IMR-90 (cell line): ENCODE results near the gene GPR39. TPM values are rescaled to one million over a fixed set of nuclear protein-coding genes. Genes with fewer than 3 reads are reported as not detected.

Experiments
- ATAC-seq: fragments of 200-7000 bp; cut with Tn5 transposase; 2 replicates; pipeline ENCODE4 v1.9.1; 2020; ENCODE audit warnings: low read depth, mild to moderate bottlenecking, moderate library complexity
- BruUV-seq: library from RNA; stranded (reverse); fragments of 400-500 nt; replicated peaks from 2 replicates; lab custom pipeline; 2021; lab: Mats Ljungman, UMichigan
- CTCF ChIA-PET: fragments of 300-600 bp; formaldehyde crosslinking; extraction: SDS; loops from one replicate; lab custom pipeline; 2021; ENCODE audit warnings: antibody characterized with exemption; lab: Yijun Ruan, JAX
- POLR2A ChIA-PET: fragments of 300-600 bp; sonication (Branson Sonifier 250); formaldehyde crosslinking; loops from one replicate; lab custom pipeline; 2022; ENCODE audit warnings: antibody characterized with exemption; ENCODE audit not compliant: unreplicated experiment; lab: Charles Lee
- DNase-seq: peaks from one replicate; pipeline ENCODE4 v3.0.0; 2013
- H2AFZ ChIP-seq: replicated peaks from 2 replicates; pipeline ENCODE3; 2013; ENCODE audit warnings: low read length, mild to moderate bottlenecking; ENCODE audit not compliant: poor library complexity
- H2AK5ac ChIP-seq: 2 replicates; pipeline ENCODE4 v1.6.1; 2013; ENCODE audit warnings: low read depth, low read length, inconsistent platforms
- H2AK9ac ChIP-seq: replicated peaks from 2 replicates; pipeline ENCODE3; 2013; ENCODE audit warnings: mild to moderate bottlenecking, low read depth, low read length, moderate library complexity; ENCODE audit not compliant: poor library complexity
- H2BK120ac ChIP-seq: 2 replicates; pipeline ENCODE4 v1.6.1; 2013; ENCODE audit warnings: low read depth, low read length, inconsistent platforms
- H2BK15ac ChIP-seq: 3 replicates; pipeline ENCODE4 v1.6.1; 2013; ENCODE audit warnings: low read depth, low read length, inconsistent platforms
- H2BK20ac ChIP-seq: 2 replicates; pipeline ENCODE4 v1.6.1; 2013; ENCODE audit warnings: low read depth, mild to moderate bottlenecking, inconsistent platforms, low read length, moderate library complexity
- H2BK5ac ChIP-seq: 2 replicates; pipeline ENCODE4 v1.6.1; 2013; ENCODE audit warnings: mild to moderate bottlenecking, low read depth, low read length, inconsistent platforms; ENCODE audit not compliant: poor library complexity, severe bottlenecking
- H3K14ac ChIP-seq: replicated peaks from 2 replicates; pipeline ENCODE4 v1.6.1; 2013; ENCODE audit warnings: low read depth, low read length, inconsistent platforms
- H3K18ac ChIP-seq: 2 replicates; pipeline ENCODE4 v1.6.1; 2013; ENCODE audit warnings: low read depth, low read length, control low read depth
- H3K23ac ChIP-seq: 2 replicates; pipeline ENCODE4 v1.6.1; 2013; ENCODE audit warnings: low read depth, low read length, inconsistent platforms
- H3K27ac ChIP-seq: 2 replicates; pipeline ENCODE4 v1.5.1; 2013; ENCODE audit warnings: mild to moderate bottlenecking, control low read depth, low read length; ENCODE audit not compliant: insufficient read depth
- H3K27me3 ChIP-seq: 2 replicates; pipeline ENCODE4 v1.6.1; 2013; ENCODE audit warnings: low read length; ENCODE audit not compliant: control insufficient read depth, insufficient read depth
- H3K36me3 ChIP-seq: 2 replicates; pipeline ENCODE4 v1.6.1; 2013; ENCODE audit warnings: low read length, mixed read lengths; ENCODE audit not compliant: control insufficient read depth, insufficient read depth
- H3K4ac ChIP-seq: 2 replicates; pipeline ENCODE4 v1.6.1; 2013; ENCODE audit warnings: low read depth, low read length, inconsistent platforms
- H3K4me1 ChIP-seq: 2 replicates; pipeline ENCODE4 v1.6.1; 2013; ENCODE audit warnings: low read length, mixed read lengths; ENCODE audit not compliant: control insufficient read depth, insufficient read depth
- H3K4me2 ChIP-seq: 2 replicates; pipeline ENCODE4 v1.6.1; 2013; ENCODE audit warnings: low read depth, mild to moderate bottlenecking, control low read depth, low read length, moderate library complexity
- H3K4me3 ChIP-seq: 2 replicates; pipeline ENCODE4 v1.5.1; 2013; ENCODE audit warnings: low read depth, mild to moderate bottlenecking, control low read depth, low read length, moderate library complexity; ENCODE audit not compliant: insufficient read depth
- H3K56ac ChIP-seq: 2 replicates; pipeline ENCODE4 v1.6.1; 2013; ENCODE audit warnings: low read length, inconsistent platforms; ENCODE audit not compliant: insufficient read depth; ENCODE audit errors: extremely low read depth
- H3K79me1 ChIP-seq, 2 experiments: 2 replicates each; pipeline ENCODE4 v1.6.1; 2013; ENCODE audit warnings: low read length in 2 of 2, inconsistent platforms in 1 of 2, low read depth in 1 of 2
- H3K9ac ChIP-seq: 2 replicates; pipeline ENCODE4 v1.6.1; 2013; ENCODE audit warnings: low read depth, low read length, control low read depth
- H3K9me1 ChIP-seq: 2 replicates; pipeline ENCODE4 v1.6.1; 2013; ENCODE audit warnings: low read length, inconsistent platforms; ENCODE audit not compliant: insufficient read depth
- H3K9me3 ChIP-seq: 2 replicates; pipeline ENCODE4 v1.6.1; 2013; ENCODE audit warnings: low read length; ENCODE audit not compliant: control insufficient read depth, insufficient read depth
- H4K20me1 ChIP-seq: 2 replicates; pipeline ENCODE4 v1.6.1; 2013; ENCODE audit warnings: low read length, inconsistent platforms; ENCODE audit not compliant: insufficient read depth
- H4K5ac ChIP-seq: 2 replicates; pipeline ENCODE4 v1.6.1; 2013; ENCODE audit warnings: mild to moderate bottlenecking, low read depth, low read length, control low read depth
- H4K8ac ChIP-seq, 2 experiments: 2 replicates each; pipeline ENCODE4 v1.6.1; 2013; ENCODE audit warnings: low read depth in 2 of 2, low read length in 2 of 2, control low read depth in 1 of 2, inconsistent platforms in 1 of 2
- H4K91ac ChIP-seq: 2 replicates; pipeline ENCODE4 v1.6.1; 2013; ENCODE audit warnings: low read depth, low read length, inconsistent platforms; ENCODE audit not compliant: insufficient read depth
- BHLHE40 ChIP-seq: fragments of 150-350 bp; IDR thresholded peaks from 2 replicates; pipeline ENCODE4 v1.6.1; 2016; ENCODE audit warnings: mild to moderate bottlenecking, low read depth, low read length
- CEBPB ChIP-seq: IDR thresholded peaks from 2 replicates; pipeline ENCODE4 v1.6.1; 2012; ENCODE audit warnings: low read depth, low read length, improper control_type of control experiment
- CHD1 ChIP-seq: IDR thresholded peaks from 2 replicates; pipeline ENCODE4 v1.6.1; 2012; ENCODE audit warnings: low read depth, low read length, improper control_type of control experiment
- CTCF ChIP-seq: conservative IDR thresholded peaks from 2 replicates; pipeline ENCODE4 v1.5.1; 2012; ENCODE audit warnings: mild to moderate bottlenecking, low read depth, low read length, improper control_type of control experiment
- ELK1 ChIP-seq: fragments of 150-350 bp; IDR thresholded peaks from 2 replicates; pipeline ENCODE4 v1.6.1; 2016; ENCODE audit warnings: low read depth, mild to moderate bottlenecking, low read length, moderate library complexity, borderline replicate concordance
- FOS ChIP-seq: fragments of 150-350 bp; IDR thresholded peaks from 2 replicates; pipeline ENCODE4 v1.6.1; 2016; ENCODE audit warnings: low read depth, low read length
- MAFK ChIP-seq: IDR thresholded peaks from 2 replicates; pipeline ENCODE4 v1.6.1; 2012; ENCODE audit warnings: low read depth, low read length, improper control_type of control experiment
- MAZ ChIP-seq: IDR thresholded peaks from 2 replicates; pipeline ENCODE4 v1.6.1; 2012; ENCODE audit warnings: low read depth, mild to moderate bottlenecking, low read length, improper control_type of control experiment, moderate library complexity, borderline replicate concordance
- MXI1 ChIP-seq: IDR thresholded peaks from 2 replicates; pipeline ENCODE4 v1.6.1; 2012; ENCODE audit warnings: low read depth, mild to moderate bottlenecking, low read length, moderate library complexity, borderline replicate concordance
- NFE2L2 ChIP-seq: fragments of 150-350 bp; IDR thresholded peaks from 2 replicates; pipeline ENCODE4 v1.6.1; 2016; ENCODE audit warnings: low read depth, mild to moderate bottlenecking, low read length
- RAD21 ChIP-seq: IDR thresholded peaks from 2 replicates; pipeline ENCODE4 v1.6.1; 2012; ENCODE audit warnings: low read length, improper control_type of control experiment
- SMC3 ChIP-seq: fragments of 150-350 bp; IDR thresholded peaks from 2 replicates; pipeline ENCODE4 v1.6.1; 2016; ENCODE audit warnings: low read depth, mild to moderate bottlenecking, antibody characterized with exemption, low read length, moderate library complexity
- USF2 ChIP-seq: fragments of 150-350 bp; IDR thresholded peaks from 2 replicates; pipeline ENCODE4 v1.6.1; 2017; ENCODE audit warnings: mild to moderate bottlenecking, antibody characterized with exemption, low read length, low read depth
- WGBS, 2 experiments: methylation state at CpG; one replicate each; pipeline versions ENCODE4 v1.1.5 to v1.1.7; 2013; ENCODE audit warnings: missing lambda C conversion rate in 2 of 2; ENCODE audit not compliant: insufficient read length in 1 of 2; ENCODE audit errors: extremely low coverage in 2 of 2; 5-methylcytosine and 5-hydroxymethylcytosine counted together
- dilution Hi-C: fragments of 300-500 bp; cut with HindIII; formaldehyde crosslinking; loops from one replicate; pipeline ENCODE4 v1.14.3; 2018; ENCODE audit warnings: low sequenced_read_pairs; ENCODE audit not compliant: unreplicated experiment
- in situ Hi-C: fragments of 300-500 bp; cut with MboI; formaldehyde crosslinking; loops from 3 replicates; pipeline ENCODE4 v1.14.3; 2019; ENCODE audit warnings: low sequenced_read_pairs, inconsistent platforms, mixed read lengths
- intact Hi-C: fragments of 100-400 bp; cut with micrococcal nuclease; formaldehyde crosslinking; loops from 2 replicates; pipeline ENCODE4 v1.10.0; 2022
- polyA plus RNA-seq, 3 experiments: library from polyadenylated mRNA; depleted of rRNA; stranded (reverse); fragments of >200 nt; gene quantifications; 2 replicates each; pipeline ENCODE4 v1.2.3, GENCODE V29; 2012; ENCODE audit warnings: low replicate concordance in 1 of 3
- total RNA-seq: library from RNA; depleted of rRNA; stranded (reverse); fragments of >200 nt; gene quantifications from 2 replicates; pipeline ENCODE4 v1.2.3, GENCODE V29; 2012

GPR39 gene
- total and polyA plus RNA-seq, 2 of the 4 experiments (the other 2 are of a cell fraction): 4.4 to 9.0 TPM

GRCh38 chr2:132557694-132558093 lies 141.1 kb downstream of the GPR39 start:
- Histone ChIP-seq H4K91ac (no peak overlapping the region), H2BK20ac (no peak overlapping the region), H3K56ac (no peak overlapping the region), H3K4ac (no peak overlapping the region), H2AK5ac (no peak overlapping the region), H3K4me1 (no peaks in the 10 kb centered on the region), H4K8ac (no peak overlapping the region), H4K20me1 (no peaks in the 10 kb centered on the region), H2BK15ac (no peak overlapping the region), H2BK120ac (no peak overlapping the region), H3K18ac (no peak overlapping the region), H3K14ac (no peak overlapping the region), H3K4me3 (no peak overlapping the region), H3K9me3 (no peaks in the 10 kb centered on the region), H3K4me2 (no peak overlapping the region), H2AK9ac (no peak overlapping the region), H3K9me1 (no peaks in the 10 kb centered on the region), H3K27ac (no peak overlapping the region), H2AFZ (no peak overlapping the region), H4K5ac (no peak overlapping the region), H3K9ac (no peak overlapping the region), H3K36me3 (no peaks in the 10 kb centered on the region), H3K23ac (no peak overlapping the region), H3K79me1 (no peaks in the 10 kb centered on the region), H2BK5ac (no peak overlapping the region), H3K27me3 (peaks cover 11% of the 10 kb centered on the region)
- dilution Hi-C loops: no loop called here
- ATAC-seq (no peak), DNase-seq (no peak)
- no CpG with 5 or more reads among the region's 9 CpGs for WGBS, 2 experiments
- intact Hi-C loops: no loop called here
- ChIA-PET CTCF (no interaction called here), POLR2A (no interaction called here)
- in situ Hi-C loops: no loop called here
- TF ChIP-seq FOS (no peak), CEBPB (no peak), NFE2L2 (no peak), MAZ (no peak), MAFK (no peak), CTCF (no peak), ELK1 (no peak), MXI1 (no peak), USF2 (no peak), RAD21 (no peak), BHLHE40 (no peak), CHD1 (no peak), SMC3 (no peak)
- BruUV-seq: no TSS peak
